Measurements from ENCODE around the gene LPIN1. TPM values are rescaled to one million over a fixed set of nuclear protein-coding genes. Genes with fewer than 3 reads are reported as not detected.
"Not testable (repeated sequence)": the region's sequence is repeated elsewhere in the genome, so short reads cannot be mapped to it uniquely, and the experiment has no call there.

LPIN1 gene
- total RNA-seq, 1 experiment from 2014 or later = 38.5 TPM

DNA sequence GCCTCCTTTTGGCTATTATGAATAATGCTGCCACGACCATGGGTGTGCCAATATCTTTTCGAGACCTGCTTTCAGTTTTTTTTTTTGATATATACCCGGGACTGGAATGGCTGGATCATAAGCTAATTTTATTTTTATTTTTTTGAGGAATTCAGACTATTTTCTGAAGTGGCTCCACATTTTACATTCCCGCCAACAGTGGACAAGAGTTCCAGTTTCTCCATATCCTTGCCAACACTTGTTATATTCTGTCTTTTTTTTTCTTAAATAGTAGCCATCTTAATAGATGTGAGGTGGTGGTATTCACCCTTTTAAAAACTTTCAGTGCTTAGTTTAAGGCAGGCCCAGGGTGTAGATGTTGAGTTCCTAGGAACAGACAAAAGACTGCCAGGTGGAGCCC, 11.8 kb downstream of the LPIN1 start:
- Histone ChIP-seq H3K27ac (ENCODE audit: low read depth, low read length, poor library complexity, severe bottlenecking) (no peak overlapping the region), H3K36me3 (ENCODE audit: insufficient read depth, low read length, poor library complexity, severe bottlenecking) (no peaks in the 10 kb centered on the region), H3K4me3 (ENCODE audit: low read depth, low read length, poor library complexity, severe bottlenecking) (no peak overlapping the region), H3K27me3 (replicated peaks; ENCODE audit: insufficient read depth, low read depth, low read length, poor library complexity) (no peaks in the 10 kb centered on the region), H3K4me1 (ENCODE audit: insufficient read depth, low read length, poor library complexity, severe bottlenecking) (peaks cover 22% of the 10 kb centered on the region), H3K9me3 (ENCODE audit: low read depth, low read length, poor library complexity, severe bottlenecking) (no peaks in the 10 kb centered on the region)
- DNase-seq (ENCODE audit: low spot score) = no peak
- ChIA-PET POLR2A (ENCODE audit: low non-redundant PET) (interaction anchor here (0.7 kb wide), 1 partner anchor 14 kb away, joined by 5 read pairs; no protein-coding TSS in a partner anchor), CTCF (no interaction called here)
- BruUV-seq (replicated peaks) = no TSS peak
- no peak for TF ChIP-seq EZH2 (IDR thresholded peaks at IDR 0.05; ENCODE audit: borderline replicate concordance, low read depth, low read length, poor library complexity, severe bottlenecking)
- TF ChIP-seq, protein P1, sequence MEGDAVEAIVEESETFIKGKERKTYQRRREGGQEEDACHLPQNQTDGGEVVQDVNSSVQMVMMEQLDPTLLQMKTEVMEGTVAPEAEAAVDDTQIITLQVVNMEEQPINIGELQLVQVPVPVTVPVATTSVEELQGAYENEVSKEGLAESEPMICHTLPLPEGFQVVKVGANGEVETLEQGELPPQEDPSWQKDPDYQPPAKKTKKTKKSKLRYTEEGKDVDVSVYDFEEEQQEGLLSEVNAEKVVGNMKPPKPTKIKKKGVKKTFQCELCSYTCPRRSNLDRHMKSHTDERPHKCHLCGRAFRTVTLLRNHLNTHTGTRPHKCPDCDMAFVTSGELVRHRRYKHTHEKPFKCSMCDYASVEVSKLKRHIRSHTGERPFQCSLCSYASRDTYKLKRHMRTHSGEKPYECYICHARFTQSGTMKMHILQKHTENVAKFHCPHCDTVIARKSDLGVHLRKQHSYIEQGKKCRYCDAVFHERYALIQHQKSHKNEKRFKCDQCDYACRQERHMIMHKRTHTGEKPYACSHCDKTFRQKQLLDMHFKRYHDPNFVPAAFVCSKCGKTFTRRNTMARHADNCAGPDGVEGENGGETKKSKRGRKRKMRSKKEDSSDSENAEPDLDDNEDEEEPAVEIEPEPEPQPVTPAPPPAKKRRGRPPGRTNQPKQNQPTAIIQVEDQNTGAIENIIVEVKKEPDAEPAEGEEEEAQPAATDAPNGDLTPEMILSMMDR (conservative IDR thresholded peaks at IDR 0.05; ENCODE audit: low read depth, low read length) = no peak; the same call in 1 of the 2 replicates
- intact Hi-C loops (cut with micrococcal nuclease; ENCODE audit: unreplicated experiment) = no loop called here

DNA sequence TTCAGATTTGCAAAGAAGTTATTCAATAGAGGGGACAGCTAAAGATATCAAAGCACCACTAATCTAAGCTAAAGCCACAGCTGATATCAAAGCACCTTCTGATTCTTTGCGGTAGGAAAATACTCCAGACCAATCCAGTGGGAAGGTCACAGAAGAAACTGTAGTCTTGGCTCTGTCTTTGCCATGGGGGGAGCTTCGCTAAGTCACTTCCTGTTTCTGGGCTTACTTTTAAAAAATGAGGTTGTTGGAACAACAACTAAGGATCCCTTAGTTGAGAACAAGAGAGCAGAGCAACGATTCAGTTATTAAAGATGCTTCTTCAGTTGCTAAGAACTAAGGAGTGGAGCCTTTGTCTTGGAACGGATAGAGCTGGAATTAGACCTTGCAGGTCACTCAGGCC, 12.2 kb downstream of the LPIN1 start:
- Histone ChIP-seq H3K27ac (ENCODE audit: low read depth, low read length, poor library complexity, severe bottlenecking) (no peak overlapping the region), H3K4me3 (ENCODE audit: low read depth, low read length, poor library complexity, severe bottlenecking) (no peak overlapping the region), H3K27me3 (replicated peaks; ENCODE audit: insufficient read depth, low read depth, low read length, poor library complexity) (no peaks in the 10 kb centered on the region), H3K4me1 (ENCODE audit: insufficient read depth, low read length, poor library complexity, severe bottlenecking) (peaks cover 19% of the 10 kb centered on the region), H3K36me3 (ENCODE audit: insufficient read depth, low read length, poor library complexity, severe bottlenecking) (no peaks in the 10 kb centered on the region), H3K9me3 (ENCODE audit: low read depth, low read length, poor library complexity, severe bottlenecking) (no peaks in the 10 kb centered on the region)
- ChIA-PET CTCF (no interaction called here), POLR2A (ENCODE audit: low non-redundant PET) (interaction anchor here (0.6 to 0.7 kb wide), 2 partner anchors 14 to 15 kb away, joined by 4 to 5 read pairs; no protein-coding TSS in a partner anchor)
- TF ChIP-seq EZH2 (IDR thresholded peaks at IDR 0.05; ENCODE audit: borderline replicate concordance, low read depth, low read length, poor library complexity, severe bottlenecking) = no peak
- TF ChIP-seq, protein P1 (conservative IDR thresholded peaks at IDR 0.05; ENCODE audit: low read depth, low read length) = no peak
- BruUV-seq (replicated peaks) = no TSS peak
- DNase-seq (ENCODE audit: low spot score) = no peak
- intact Hi-C loops (cut with micrococcal nuclease; ENCODE audit: unreplicated experiment) = no loop called here

DNA sequence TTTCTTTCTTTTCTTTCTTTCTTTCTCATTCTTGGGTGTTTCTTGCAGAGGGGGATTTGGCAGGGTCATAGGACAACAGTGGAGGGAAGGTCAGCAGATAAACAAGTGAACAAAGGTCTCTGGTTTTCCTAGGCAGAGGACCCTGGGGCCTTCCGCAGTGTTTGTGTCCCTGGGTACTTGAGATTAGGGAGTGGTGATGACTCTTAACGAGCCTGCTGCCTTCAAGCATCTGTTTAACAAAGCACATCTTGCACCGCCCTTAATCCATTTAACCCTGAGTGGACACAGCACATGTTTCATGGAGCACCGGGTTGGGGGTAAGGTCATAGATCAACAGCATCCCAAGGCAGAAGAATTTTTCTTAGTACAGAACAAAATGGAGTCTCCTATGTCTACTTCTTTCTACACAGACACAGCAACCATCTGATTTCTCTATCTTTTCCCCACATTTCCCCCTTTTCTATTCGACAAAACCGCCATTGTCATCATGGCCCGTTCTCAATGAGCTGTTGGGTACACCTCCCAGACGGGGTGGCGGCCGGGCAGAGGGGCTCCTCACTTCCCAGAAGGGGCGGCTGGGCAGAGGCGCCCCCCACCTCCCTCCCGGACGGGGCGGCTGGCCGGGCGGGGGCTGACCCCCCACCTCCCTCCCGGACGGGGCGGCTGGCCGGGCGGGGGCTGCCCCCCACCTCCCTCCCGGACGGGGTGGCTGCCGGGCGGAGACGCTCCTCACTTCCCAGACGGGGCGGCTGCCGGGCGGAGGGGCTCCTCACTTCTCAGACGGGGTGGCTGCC, 12.9 kb downstream of the LPIN1 start:
- intact Hi-C loops (cut with micrococcal nuclease; ENCODE audit: unreplicated experiment); H3K36me3 ChIP-seq (ENCODE audit: insufficient read depth, low read length, poor library complexity, severe bottlenecking); H3K9me3 ChIP-seq (ENCODE audit: low read depth, low read length, poor library complexity, severe bottlenecking); H3K27me3 ChIP-seq (replicated peaks; ENCODE audit: insufficient read depth, low read depth, low read length, poor library complexity); CTCF ChIA-PET; BruUV-seq (replicated peaks); H3K4me3 ChIP-seq (ENCODE audit: low read depth, low read length, poor library complexity, severe bottlenecking); H3K27ac ChIP-seq (ENCODE audit: low read depth, low read length, poor library complexity, severe bottlenecking); DNase-seq (ENCODE audit: low spot score): not testable (repeated sequence)
- peaks cover 12% of the 10 kb centered on the region for H3K4me1 ChIP-seq (ENCODE audit: insufficient read depth, low read length, poor library complexity, severe bottlenecking)
- POLR2A ChIA-PET (ENCODE audit: low non-redundant PET) = interaction anchor here (0.6 kb wide), 1 partner anchor 14 kb away, joined by 4 read pairs; no protein-coding TSS in a partner anchor
